HG03175 (cell line): Measurements from ENCODE around the gene FZD4.
A peak's percentile ranks its signal among the peaks of the same experiment; 100 is the strongest.
"Not testable (repeated sequence)": the region's sequence is repeated elsewhere in the genome, so short reads cannot be mapped to it uniquely, and the experiment has no call there.

Source experiments
- ATAC-seq: cut with Tn5 transposase; IDR thresholded peaks from one replicate; pipeline ENCODE4 v1.9.1; 2021; ENCODE audit warnings: mild to moderate bottlenecking, moderate library complexity; ENCODE audit not compliant: unreplicated experiment

FZD4 gene

GRCh38 chr11:86955361-86956120, at the start of gene FZD4:
Gene FZD4 (minus strand): TSS chr11:86955395. CDS start chr11:86955085, 310 bp downstream.
- ATAC-seq, result peak; percentile 95

GRCh38 chr11:87004281-87004680, 49.1 kb upstream of the FZD4 start:
- not testable (repeated sequence) for ATAC-seq

- ATAC-seq, result no peak
These were observed 47.7 kb upstream of the FZD4 start for GRCh38 chr11:87002918-87003317.

GRCh38 chr11:86999859-87000753, 44.9 kb upstream of the FZD4 start:
- no peak for ATAC-seq

GRCh38 chr11:86999388-86999787, 44.2 kb upstream of the FZD4 start:
- no peak for ATAC-seq

- no peak for ATAC-seq
These were observed 41.9 kb upstream of the FZD4 start for GRCh38 chr11:86996953-86997570.

- ATAC-seq, result no peak
These were observed 37.8 kb upstream of the FZD4 start for GRCh38 chr11:86993031-86993430.

GRCh38 chr11:86992340-86992739, 37.1 kb upstream of the FZD4 start:
- not testable (repeated sequence) for ATAC-seq

GRCh38 chr11:86991341-86991740, 36.1 kb upstream of the FZD4 start:
- ATAC-seq, result no peak

- no peak for ATAC-seq
These were observed 35.3 kb upstream of the FZD4 start for GRCh38 chr11:86990515-86990914.

- ATAC-seq, result no peak
These were observed 34.8 kb upstream of the FZD4 start for GRCh38 chr11:86990031-86990430.

- no peak for ATAC-seq
These were observed 33.2 kb upstream of the FZD4 start for GRCh38 chr11:86988351-86988881.

- ATAC-seq, result no peak
These were observed 32.5 kb upstream of the FZD4 start for GRCh38 chr11:86987679-86988078.

- ATAC-seq, result no peak
These were observed 29.5 kb upstream of the FZD4 start for GRCh38 chr11:86984701-86985100.

- ATAC-seq, result no peak
These were observed 27.9 kb upstream of the FZD4 start for GRCh38 chr11:86983021-86983488.

- no peak for ATAC-seq
These were observed 26.8 kb upstream of the FZD4 start for GRCh38 chr11:86981777-86982540.

GRCh38 chr11:86980086-86980796, 25.0 kb upstream of the FZD4 start:
- ATAC-seq, result no peak

- ATAC-seq, result peak; percentile 62
These were observed 23.8 kb upstream of the FZD4 start for GRCh38 chr11:86978756-86979608.

- no peak for ATAC-seq
These were observed 23.1 kb upstream of the FZD4 start for GRCh38 chr11:86978247-86978646.
